Loucy (cell line): ENCODE data around the gene TLK2.
"Not testable (repeated sequence)": the region's sequence is repeated elsewhere in the genome, so short reads cannot be mapped to it uniquely, and the experiment has no call there.

ENCODE experiments used
- H2AFZ ChIP-seq: fragments of 200-600 bp; sonication (generic); 2 replicates; pipeline ENCODE4 v1.6.0; 2016; ENCODE audit warnings: antibody characterized with exemption, mild to moderate bottlenecking, low read length, moderate library complexity
- H3F3A ChIP-seq: fragments of 200-600 bp; 2 replicates; pipeline ENCODE4 v1.6.0; 2016; ENCODE audit warnings: antibody characterized with exemption, low read depth, mild to moderate bottlenecking
- H3K27me3 ChIP-seq: fragments of 200-600 bp; sonication (generic); 2 replicates; pipeline ENCODE4 v1.6.1; 2014; ENCODE audit warnings: low read length, mild to moderate bottlenecking; ENCODE audit not compliant: insufficient read depth, poor library complexity, severe bottlenecking
- H3K36me3 ChIP-seq: fragments of 200-600 bp; sonication (generic); 2 replicates; pipeline ENCODE4 v1.6.1; 2016; ENCODE audit warnings: low read length; ENCODE audit not compliant: insufficient read depth
- H3K4me1 ChIP-seq: fragments of 200-600 bp; sonication (generic); 2 replicates; pipeline ENCODE4 v1.5.1; 2014; ENCODE audit warnings: low read length, mild to moderate bottlenecking; ENCODE audit not compliant: insufficient read depth, poor library complexity, severe bottlenecking
- H3K4me2 ChIP-seq: fragments of 200-600 bp; sonication (generic); 2 replicates; pipeline ENCODE4 v1.6.0; 2014; ENCODE audit warnings: antibody characterized with exemption, low read length, low read depth, mild to moderate bottlenecking; ENCODE audit not compliant: poor library complexity, severe bottlenecking
- H3K4me3 ChIP-seq: fragments of 200-600 bp; sonication (generic); 2 replicates; pipeline ENCODE4 v1.5.1; 2014; ENCODE audit warnings: low read length, mild to moderate bottlenecking, mixed read lengths; ENCODE audit not compliant: poor library complexity, severe bottlenecking
- H3K79me2 ChIP-seq: fragments of 200-600 bp; sonication (generic); 2 replicates; pipeline ENCODE4 v1.6.1; 2014; ENCODE audit warnings: low read length; ENCODE audit not compliant: insufficient read depth
- H3K9ac ChIP-seq: fragments of 200-600 bp; sonication (generic); 2 replicates; pipeline ENCODE4 v1.6.0; 2014; ENCODE audit warnings: mild to moderate bottlenecking, low read depth, low read length, moderate library complexity; ENCODE audit not compliant: poor library complexity, severe bottlenecking
- H3K9me2 ChIP-seq: fragments of 200-600 bp; sonication (generic); replicated peaks from 2 replicates; pipeline ENCODE4 v1.6.1; 2016; ENCODE audit warnings: low read depth, low read length, mixed read lengths
- H3K9me3 ChIP-seq: fragments of 200-600 bp; sonication (generic); 2 replicates; pipeline ENCODE4 v1.6.1; 2014; ENCODE audit warnings: mild to moderate bottlenecking, antibody characterized with exemption, low read length, low read depth; ENCODE audit not compliant: insufficient read depth
- H4K20me1 ChIP-seq: fragments of 200-600 bp; sonication (generic); 2 replicates; pipeline ENCODE4 v1.6.0; 2014; ENCODE audit warnings: antibody characterized with exemption, low read length, mild to moderate bottlenecking; ENCODE audit not compliant: insufficient read depth, poor library complexity, severe bottlenecking
- CTCF ChIP-seq: fragments of 200-600 bp; sonication (generic); conservative IDR thresholded peaks from 2 replicates; pipeline ENCODE4 v1.5.1; 2014; ENCODE audit warnings: mild to moderate bottlenecking, antibody characterized with exemption, low read length
- EZH2phosphoT487 ChIP-seq: fragments of 200-600 bp; IDR thresholded peaks from 2 replicates; pipeline ENCODE4 v1.6.1; 2018; ENCODE audit warnings: antibody characterized with exemption, mild to moderate bottlenecking, moderate library complexity, borderline replicate concordance

TLK2 gene

GRCh38 chr17:62453041-62453440 is 25.6 kb upstream of the TLK2 start:
- H3K79me2 ChIP-seq, H3K4me3 ChIP-seq, H3K27me3 ChIP-seq, H2AFZ ChIP-seq, H3K4me1 ChIP-seq, H4K20me1 ChIP-seq, H3K9me2 ChIP-seq, H3K36me3 ChIP-seq, H3K9me3 ChIP-seq, H3K9ac ChIP-seq, H3K4me2 ChIP-seq, H3F3A ChIP-seq: not testable (repeated sequence)

- H3K27me3 ChIP-seq, H3K9me3 ChIP-seq, H3K4me3 ChIP-seq, H2AFZ ChIP-seq, H3K4me1 ChIP-seq, H3K36me3 ChIP-seq, H4K20me1 ChIP-seq, H3K9me2 ChIP-seq, H3K9ac ChIP-seq, H3K79me2 ChIP-seq, H3K4me2 ChIP-seq, H3F3A ChIP-seq: not testable (repeated sequence)
Observed at GRCh38 chr17:62453656-62454055, 25.0 kb upstream of the TLK2 start.

- H2AFZ ChIP-seq, H3K4me2 ChIP-seq, H4K20me1 ChIP-seq, H3K27me3 ChIP-seq, H3K4me3 ChIP-seq, H3K79me2 ChIP-seq, H3K9me2 ChIP-seq, H3K9me3 ChIP-seq, H3K9ac ChIP-seq, H3F3A ChIP-seq, H3K36me3 ChIP-seq, H3K4me1 ChIP-seq: not testable (repeated sequence)
Observed at GRCh38 chr17:62454111-62454510, 24.5 kb upstream of the TLK2 start.

GRCh38 chr17:62456016-62456415 is 22.6 kb upstream of the TLK2 start:
- no peaks in the 10 kb centered on the region for H3K27me3 ChIP-seq
- no peak overlapping the region for H2AFZ ChIP-seq
- H3K4me3 ChIP-seq: no peak overlapping the region
- no peaks in the 10 kb centered on the region for H4K20me1 ChIP-seq
- no peak overlapping the region for H3K9ac ChIP-seq
- no peaks in the 10 kb centered on the region for H3K36me3 ChIP-seq
- no peaks in the 10 kb centered on the region for H3K4me1 ChIP-seq
- no peaks in the 10 kb centered on the region for H3K9me2 ChIP-seq
- TF ChIP-seq CTCF (no peak), EZH2phosphoT487 (no peak)
- H3K79me2 ChIP-seq: no peaks in the 10 kb centered on the region
- H3K4me2 ChIP-seq: no peak overlapping the region
- H3K9me3 ChIP-seq: no peaks in the 10 kb centered on the region
- H3F3A ChIP-seq: no peaks in the 10 kb centered on the region

- not testable (repeated sequence) for H3K9me3 ChIP-seq, H4K20me1 ChIP-seq, H3K9me2 ChIP-seq, H3K4me3 ChIP-seq, H3K79me2 ChIP-seq, H3K9ac ChIP-seq, H3K27me3 ChIP-seq, H3K4me1 ChIP-seq, H2AFZ ChIP-seq, H3K4me2 ChIP-seq, H3F3A ChIP-seq, H3K36me3 ChIP-seq
Observed at GRCh38 chr17:62458483-62458882, 20.1 kb upstream of the TLK2 start.

DNA sequence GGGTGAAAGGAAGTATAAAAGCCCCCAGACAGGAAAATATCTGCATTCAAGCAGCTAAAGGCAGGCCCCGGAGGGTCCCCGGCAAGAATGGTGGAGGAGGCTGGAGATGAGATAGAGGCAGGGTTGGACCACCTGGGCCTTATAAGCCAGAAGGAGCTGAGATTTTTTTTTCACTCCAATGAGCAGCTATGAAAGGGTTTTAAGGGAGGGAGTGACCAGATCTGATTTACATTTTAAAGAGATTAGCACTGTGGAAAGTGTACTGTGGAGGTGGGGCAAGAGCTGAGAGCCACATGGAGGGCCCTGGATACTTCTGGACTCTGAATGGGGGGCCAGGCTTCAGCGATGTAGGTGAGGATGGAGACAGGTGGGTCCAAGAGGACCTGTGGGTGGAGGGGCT is 14.2 kb upstream of the TLK2 start:
- not testable (repeated sequence) for H3K27me3 ChIP-seq, H3K4me3 ChIP-seq, H2AFZ ChIP-seq, H3K79me2 ChIP-seq, H3F3A ChIP-seq, H3K36me3 ChIP-seq, H3K4me2 ChIP-seq, H3K9me3 ChIP-seq, H3K4me1 ChIP-seq, H4K20me1 ChIP-seq, H3K9me2 ChIP-seq, H3K9ac ChIP-seq

DNA sequence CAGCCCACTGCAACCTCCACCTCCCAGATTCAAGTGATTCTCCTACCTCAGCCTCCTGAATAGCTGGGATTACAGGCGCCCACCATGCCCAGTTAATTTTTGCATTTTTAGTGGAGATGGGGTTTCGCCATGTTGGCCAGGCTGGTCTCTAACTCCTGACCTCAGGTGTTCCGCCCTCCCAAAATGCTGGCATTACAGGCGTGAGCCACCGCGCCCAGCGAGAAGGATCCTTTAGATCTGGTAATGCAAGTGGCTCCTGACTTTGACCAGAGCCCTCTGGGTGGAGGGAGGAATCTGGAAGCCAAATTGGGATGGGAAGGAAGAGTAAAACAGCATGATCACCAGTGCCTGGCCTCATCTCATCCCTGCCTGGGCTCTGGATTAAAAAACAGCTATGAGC is 13.4 kb upstream of the TLK2 start:
- H3K36me3 ChIP-seq, H3K79me2 ChIP-seq, H3K4me3 ChIP-seq: not testable (repeated sequence)

More for the DNA sequence above, 13.4 kb upstream of the TLK2 start:
- not testable (repeated sequence) for H3K4me1 ChIP-seq, H4K20me1 ChIP-seq, H2AFZ ChIP-seq, H3K9ac ChIP-seq, H3K27me3 ChIP-seq, H3K4me2 ChIP-seq, H3F3A ChIP-seq, H3K9me3 ChIP-seq, H3K9me2 ChIP-seq
